Stimulated activated CD4-positive, alpha-beta T cell treated with anti-CD3 and anti-CD28 coated beads, Interleukin-15, amount 100 ng/mL, for 24 hours (primary cell): Measurements from ENCODE around the gene HCRTR1.
A peak's percentile ranks its signal among the peaks of the same experiment; 100 is the strongest.

ENCODE experiments used
- DNase-seq: peaks from one replicate; pipeline ENCODE4 v3.0.0-alpha.2; 2020

HCRTR1 gene

GRCh38 chr1:31650161-31651088 is 32.9 kb downstream of the HCRTR1 start:
- no peak for DNase-seq

GRCh38 chr1:31651089-31651420 is 33.6 kb downstream of the HCRTR1 start:
- no peak for DNase-seq

GRCh38 chr1:31651766-31652165 is 34.3 kb downstream of the HCRTR1 start:
- DNase-seq: no peak

- DNase-seq: no peak
These were observed 35.5 kb downstream of the HCRTR1 start for GRCh38 chr1:31652891-31653499.

GRCh38 chr1:31653717-31654473 is 36.4 kb downstream of the HCRTR1 start:
- no peak for DNase-seq

GRCh38 chr1:31654474-31654776 is 36.9 kb downstream of the HCRTR1 start:
- DNase-seq: no peak

- DNase-seq: no peak
These were observed 37.6 kb downstream of the HCRTR1 start for GRCh38 chr1:31655104-31655503.

GRCh38 chr1:31655756-31656155 is 38.3 kb downstream of the HCRTR1 start:
- no peak for DNase-seq

- no peak for DNase-seq
These were observed 39.7 kb downstream of the HCRTR1 start for GRCh38 chr1:31657020-31657804.

- DNase-seq: no peak
These were observed 40.6 kb downstream of the HCRTR1 start for GRCh38 chr1:31657972-31658510.

- DNase-seq: no peak
These were observed 41.2 kb downstream of the HCRTR1 start for GRCh38 chr1:31658721-31659120.

- no peak for DNase-seq
These were observed 42.4 kb downstream of the HCRTR1 start for GRCh38 chr1:31659889-31660288.

- no peak for DNase-seq
These were observed 43.5 kb downstream of the HCRTR1 start for GRCh38 chr1:31660871-31661455.

- no peak for DNase-seq
These were observed 44.4 kb downstream of the HCRTR1 start for GRCh38 chr1:31661856-31662255.

GRCh38 chr1:31662463-31662862 is 45.0 kb downstream of the HCRTR1 start:
- DNase-seq: no peak

- peak; percentile 67 for DNase-seq
These were observed 46.3 kb downstream of the HCRTR1 start for GRCh38 chr1:31663622-31664452.

- no peak for DNase-seq
These were observed 47.0 kb downstream of the HCRTR1 start for GRCh38 chr1:31664528-31664927.

GRCh38 chr1:31665234-31665878 is 47.9 kb downstream of the HCRTR1 start:
- no peak for DNase-seq

- no peak for DNase-seq
These were observed 48.9 kb downstream of the HCRTR1 start for GRCh38 chr1:31666263-31666963.

GRCh38 chr1:31667065-31667785 is 49.7 kb downstream of the HCRTR1 start:
- DNase-seq: no peak
